Activated T-cell treated with anti-CD3 and anti-CD28 coated beads, Interleukin-2, amount 50 U/mL, for 4 hours (primary cell): ENCODE results near the gene PPFIA4. TPM values are rescaled to one million over a fixed set of nuclear protein-coding genes. Genes with fewer than 3 reads are reported as not detected.

Source experiments
- ATAC-seq, 2 donors: fragments of 200-7000 bp; cut with Tn5 transposase; one replicate each; pipeline ENCODE4 v1.10.0; 2021
- DNase-seq: peaks from one replicate; pipeline ENCODE4 v3.0.0-alpha.2; 2020
- H3K27me3 Mint-ChIP-seq: one replicate; pipeline ENCODE4 v1.8.0; 2021; ENCODE audit warnings: low read depth, mixed read lengths
- H3K36me3 Mint-ChIP-seq: one replicate; pipeline ENCODE4 v1.8.0; 2022; ENCODE audit warnings: mixed read lengths; ENCODE audit not compliant: insufficient read depth
- H3K4me1 Mint-ChIP-seq: one replicate; pipeline ENCODE4 v1.8.0; 2021; ENCODE audit warnings: low read depth, mixed read lengths
- H3K4me3 Mint-ChIP-seq: one replicate; pipeline ENCODE4 v1.8.0; 2021; ENCODE audit warnings: mild to moderate bottlenecking, moderate library complexity, mixed read lengths
- H3K9me3 Mint-ChIP-seq: one replicate; pipeline ENCODE4 v1.8.0; 2021; ENCODE audit warnings: mixed read lengths
- total RNA-seq, 3 donors: library from RNA; stranded (reverse); gene quantifications; one replicate each; pipeline ENCODE4 v1.2.1, GENCODE V29; 2021

PPFIA4 gene
- total RNA-seq, 3 donors from 2014 or later, result 0.37 to 1.2 (median 0.82) TPM

GRCh38 chr1:203097001-203097400 lies 70.7 kb downstream of the PPFIA4 start:
- DNase-seq (no peak), ATAC-seq (no peak)
- Mint-ChIP-seq H3K36me3 (no peaks in the 10 kb centered on the region), H3K4me1 (no peaks in the 10 kb centered on the region), H3K27me3 (peaks cover 27% of the 10 kb centered on the region), H3K4me3 (no peak overlapping the region), H3K9me3 (peaks cover 20% of the 10 kb centered on the region)

DNA sequence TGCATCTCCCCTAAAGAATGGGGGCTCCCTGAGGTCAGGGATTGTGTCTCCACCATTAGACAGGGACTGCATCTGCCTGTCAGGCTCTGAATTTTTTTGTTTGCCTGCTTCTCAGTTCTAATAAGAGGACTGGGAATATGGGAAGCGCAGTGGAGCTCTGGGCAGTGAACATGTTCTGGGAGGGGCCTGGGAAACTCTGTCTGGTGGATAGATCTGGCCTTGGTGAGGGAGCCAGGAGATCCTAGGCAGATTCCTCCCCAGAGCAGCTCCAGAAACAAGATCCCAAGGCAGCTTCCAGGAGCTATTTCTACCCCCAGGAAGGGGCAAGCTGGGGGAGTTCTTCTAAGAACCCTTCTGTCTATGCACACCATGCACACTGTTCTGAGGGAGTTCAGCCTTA lies 72.2 kb downstream of the PPFIA4 start:
- Mint-ChIP-seq H3K9me3 (peaks cover 20% of the 10 kb centered on the region), H3K27me3 (peaks cover 27% of the 10 kb centered on the region), H3K4me3 (no peak overlapping the region), H3K4me1 (no peaks in the 10 kb centered on the region), H3K36me3 (no peaks in the 10 kb centered on the region)
- no peak for ATAC-seq
- no peak for DNase-seq

DNA sequence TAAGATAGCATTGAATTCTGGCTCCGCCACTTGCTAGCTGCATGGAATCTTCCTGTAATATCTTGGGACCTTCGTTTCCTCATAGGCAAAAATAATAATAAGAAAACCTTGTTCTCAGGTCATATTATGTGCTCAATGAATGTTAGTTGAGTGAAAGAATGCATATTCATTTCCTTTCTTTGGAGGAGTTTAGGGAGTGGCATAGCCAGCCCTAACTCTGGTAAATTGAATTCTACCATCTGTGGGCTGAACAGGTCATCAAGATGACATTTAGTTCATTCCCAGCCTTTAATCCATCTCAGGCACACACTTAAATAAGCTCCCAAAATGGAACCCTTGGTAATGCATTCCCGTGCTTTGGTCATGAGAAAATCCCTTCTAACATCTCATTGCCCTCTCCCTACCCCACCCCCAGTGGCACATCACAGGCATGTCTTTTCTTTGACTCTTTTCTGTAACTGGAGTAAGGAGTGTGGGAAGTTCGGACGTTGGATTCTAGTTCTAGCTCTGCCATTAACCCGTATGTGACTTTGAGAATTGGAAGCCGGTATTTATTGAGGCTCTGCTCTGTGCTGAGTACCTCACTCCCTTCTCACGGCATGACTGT lies 72.7 kb downstream of the PPFIA4 start:
- H3K4me1 Mint-ChIP-seq, result no peaks in the 10 kb centered on the region
- peaks cover 20% of the 10 kb centered on the region for H3K9me3 Mint-ChIP-seq
- ATAC-seq (no peak), DNase-seq (no peak)
- peaks cover 25% of the 10 kb centered on the region for H3K27me3 Mint-ChIP-seq
- no peaks in the 10 kb centered on the region for H3K36me3 Mint-ChIP-seq
- H3K4me3 Mint-ChIP-seq, result no peak overlapping the region

DNA sequence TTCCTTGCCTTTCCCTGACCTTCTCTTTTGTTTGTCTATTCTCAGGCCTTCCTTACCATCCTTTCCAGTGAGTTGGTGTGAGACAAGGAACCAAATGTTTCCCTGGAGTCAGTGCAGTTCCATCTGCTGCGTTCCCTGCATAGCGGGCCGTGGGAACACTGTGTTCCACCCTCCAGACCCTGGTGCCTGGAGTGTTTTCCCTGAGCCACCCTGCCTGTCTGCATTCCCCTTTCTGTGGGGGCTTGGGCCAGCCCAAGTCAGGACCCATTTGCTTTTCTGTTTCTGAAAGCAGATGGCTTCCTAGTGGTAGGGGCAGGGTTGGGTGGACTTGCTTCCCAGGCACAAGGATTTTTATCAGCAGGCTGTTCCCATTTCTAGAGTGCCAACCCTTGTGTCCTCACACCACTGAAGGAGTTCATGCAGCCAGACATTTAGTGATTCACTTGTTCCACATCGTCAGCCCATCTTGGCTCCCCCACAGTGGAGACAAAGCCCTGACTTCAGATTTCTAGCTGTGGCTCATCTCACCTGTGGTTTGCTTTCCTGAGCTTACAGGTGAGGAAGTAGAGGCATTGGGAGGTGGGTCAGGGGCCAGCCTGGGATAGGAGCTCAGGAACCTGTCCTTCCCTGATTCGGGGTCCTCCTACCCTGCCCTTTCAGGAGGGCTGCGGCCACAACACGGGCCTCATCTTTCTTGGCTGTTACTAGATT lies 73.7 kb downstream of the PPFIA4 start:
- Mint-ChIP-seq H3K4me1 (no peaks in the 10 kb centered on the region), H3K36me3 (no peaks in the 10 kb centered on the region), H3K9me3 (peaks cover 12% of the 10 kb centered on the region), H3K4me3 (no peak overlapping the region), H3K27me3 (peaks cover 25% of the 10 kb centered on the region)
- no peak for DNase-seq
- no peak for ATAC-seq

DNA sequence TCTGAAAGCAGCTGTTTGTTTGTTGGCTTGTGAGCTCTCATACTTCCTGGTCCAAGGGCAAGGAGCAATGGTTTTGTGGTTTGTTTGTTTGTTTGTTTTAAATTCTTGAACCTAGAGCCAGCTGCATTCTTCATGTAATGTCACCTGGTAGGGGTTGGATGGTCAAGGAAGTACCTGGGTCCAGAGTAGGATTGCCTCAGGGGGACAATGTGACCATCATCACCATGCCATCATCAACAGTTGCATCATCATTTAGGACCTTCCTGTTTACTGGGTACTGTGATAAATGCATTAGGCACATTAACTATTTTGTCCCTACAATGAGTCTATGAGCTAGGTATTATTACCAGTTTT lies 74.2 kb downstream of the PPFIA4 start:
- H3K36me3 Mint-ChIP-seq, result no peaks in the 10 kb centered on the region
- no peak overlapping the region for H3K4me3 Mint-ChIP-seq
- peaks cover 12% of the 10 kb centered on the region for H3K9me3 Mint-ChIP-seq
- no peak for ATAC-seq
- DNase-seq, result no peak
- no peaks in the 10 kb centered on the region for H3K4me1 Mint-ChIP-seq
- peaks cover 25% of the 10 kb centered on the region for H3K27me3 Mint-ChIP-seq

DNA sequence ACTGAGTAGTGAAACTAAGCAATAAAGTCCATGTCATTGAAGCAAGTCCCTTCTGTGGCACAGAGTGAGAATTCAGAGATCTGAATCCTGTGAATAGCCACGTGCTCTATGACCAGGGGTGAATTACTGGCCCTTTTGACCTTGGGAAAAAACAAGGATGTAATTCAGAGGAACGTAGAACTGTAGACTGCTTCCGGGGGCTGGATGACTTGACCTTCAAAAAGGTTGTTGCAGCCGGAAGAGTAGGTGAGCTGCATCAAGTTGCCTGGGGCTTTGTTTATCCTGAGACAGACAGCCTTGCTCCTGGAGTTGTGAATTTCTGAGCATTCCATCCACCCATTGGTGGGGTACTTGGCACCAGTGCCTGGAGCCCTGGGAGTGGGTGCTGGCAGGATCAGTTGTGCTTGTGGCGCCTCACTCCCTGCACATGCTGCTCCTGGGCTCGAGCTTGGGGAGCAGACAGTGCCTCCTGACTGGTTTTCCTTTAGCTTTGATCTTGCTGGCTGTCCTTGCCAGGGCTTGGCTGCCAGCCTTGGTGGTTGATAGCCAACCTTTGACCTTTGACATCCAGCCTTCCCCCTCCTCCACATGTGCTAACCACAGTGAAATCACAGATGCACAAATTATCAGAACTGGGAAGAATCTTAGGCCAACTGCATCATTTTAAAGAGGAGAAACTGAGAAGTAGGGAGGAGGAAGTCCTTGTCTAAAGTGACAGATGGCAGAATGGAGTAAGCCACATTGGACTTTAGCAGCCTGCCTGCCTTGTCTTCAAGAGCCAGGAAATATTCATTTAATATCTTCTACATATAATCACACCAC lies 75.7 kb downstream of the PPFIA4 start:
- Mint-ChIP-seq H3K27me3 (peaks cover 27% of the 10 kb centered on the region), H3K4me1 (no peaks in the 10 kb centered on the region), H3K9me3 (peaks cover 8% of the 10 kb centered on the region), H3K4me3 (no peak overlapping the region), H3K36me3 (no peaks in the 10 kb centered on the region)
- ATAC-seq, result no peak
- no peak for DNase-seq

DNA sequence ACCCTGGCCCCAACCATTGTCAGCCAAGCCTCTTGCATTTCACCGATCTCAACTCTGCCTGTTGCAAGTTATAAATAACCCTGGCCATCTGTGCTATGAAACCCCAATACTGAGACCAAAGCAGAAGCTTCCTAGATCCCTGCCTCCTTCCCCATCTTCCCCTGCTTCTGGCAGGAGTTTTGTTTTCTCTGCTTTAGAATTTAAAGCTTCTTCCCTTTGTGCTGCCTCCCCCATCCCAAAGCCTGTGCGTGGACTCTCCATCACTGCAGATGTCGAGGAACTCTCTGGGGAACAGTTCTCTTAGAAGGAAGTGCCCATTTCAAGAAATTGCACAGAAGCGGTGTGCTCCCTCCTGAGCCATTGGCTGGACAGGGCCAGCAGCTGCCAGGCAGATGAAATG lies 76.9 kb downstream of the PPFIA4 start:
- no peaks in the 10 kb centered on the region for H3K36me3 Mint-ChIP-seq
- H3K9me3 Mint-ChIP-seq, result peaks cover 8% of the 10 kb centered on the region
- H3K4me3 Mint-ChIP-seq, result no peak overlapping the region
- peaks cover 33% of the 10 kb centered on the region for H3K27me3 Mint-ChIP-seq
- DNase-seq, result no peak
- H3K4me1 Mint-ChIP-seq, result no peaks in the 10 kb centered on the region
- ATAC-seq, result no peak

- peaks cover 8% of the 10 kb centered on the region for H3K9me3 Mint-ChIP-seq
- H3K27me3 Mint-ChIP-seq, result peaks cover 40% of the 10 kb centered on the region
- ATAC-seq, result no peak
These were observed 77.7 kb downstream of the PPFIA4 start for GRCh38 chr1:203103829-203104495.

GRCh38 chr1:203104789-203105390 lies 78.6 kb downstream of the PPFIA4 start:
- no peak overlapping the region for H3K4me3 Mint-ChIP-seq
- no peaks in the 10 kb centered on the region for H3K36me3 Mint-ChIP-seq
- DNase-seq (no peak), ATAC-seq (no peak)
- no peaks in the 10 kb centered on the region for H3K4me1 Mint-ChIP-seq
- peaks cover 44% of the 10 kb centered on the region for H3K27me3 Mint-ChIP-seq
- H3K9me3 Mint-ChIP-seq, result peaks cover 8% of the 10 kb centered on the region

More at GRCh38 chr1:203103829-203104495, 77.7 kb downstream of the PPFIA4 start:
- no peak for DNase-seq
- Mint-ChIP-seq H3K36me3 (no peaks in the 10 kb centered on the region), H3K4me1 (no peaks in the 10 kb centered on the region), H3K4me3 (no peak overlapping the region)

GRCh38 chr1:203112475-203112874 lies 86.2 kb downstream of the PPFIA4 start:
- peaks cover 36% of the 10 kb centered on the region for H3K27me3 Mint-ChIP-seq
- no peaks in the 10 kb centered on the region for H3K9me3 Mint-ChIP-seq
- no peak for ATAC-seq
- no peak for DNase-seq
- H3K36me3 Mint-ChIP-seq, result no peaks in the 10 kb centered on the region
- no peak overlapping the region for H3K4me3 Mint-ChIP-seq
- H3K4me1 Mint-ChIP-seq, result no peaks in the 10 kb centered on the region

DNA sequence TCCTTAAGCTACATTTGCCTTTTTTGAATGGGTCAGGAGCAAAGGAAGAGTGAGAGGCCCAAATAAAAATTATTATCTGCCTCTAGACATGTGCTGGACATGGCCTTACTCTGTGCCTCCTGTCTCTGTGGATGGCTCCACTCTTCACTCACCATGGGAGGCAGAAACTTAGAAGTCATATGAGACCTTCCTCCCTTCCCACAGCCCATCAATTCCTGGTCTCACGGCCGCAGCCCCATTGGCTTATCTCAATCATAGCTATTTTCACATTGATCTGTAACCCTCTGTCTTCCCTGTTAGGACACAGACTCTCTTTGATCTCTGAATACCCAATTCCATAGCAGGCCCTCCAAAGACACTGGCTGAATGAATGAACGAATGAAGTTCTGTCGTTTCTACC lies 87.0 kb downstream of the PPFIA4 start:
- no peak for DNase-seq
- H3K4me3 Mint-ChIP-seq, result no peak overlapping the region
- H3K27me3 Mint-ChIP-seq, result peaks cover 37% of the 10 kb centered on the region
- ATAC-seq, result no peak
- H3K9me3 Mint-ChIP-seq, result no peaks in the 10 kb centered on the region
- H3K36me3 Mint-ChIP-seq, result no peaks in the 10 kb centered on the region
- no peaks in the 10 kb centered on the region for H3K4me1 Mint-ChIP-seq

DNA sequence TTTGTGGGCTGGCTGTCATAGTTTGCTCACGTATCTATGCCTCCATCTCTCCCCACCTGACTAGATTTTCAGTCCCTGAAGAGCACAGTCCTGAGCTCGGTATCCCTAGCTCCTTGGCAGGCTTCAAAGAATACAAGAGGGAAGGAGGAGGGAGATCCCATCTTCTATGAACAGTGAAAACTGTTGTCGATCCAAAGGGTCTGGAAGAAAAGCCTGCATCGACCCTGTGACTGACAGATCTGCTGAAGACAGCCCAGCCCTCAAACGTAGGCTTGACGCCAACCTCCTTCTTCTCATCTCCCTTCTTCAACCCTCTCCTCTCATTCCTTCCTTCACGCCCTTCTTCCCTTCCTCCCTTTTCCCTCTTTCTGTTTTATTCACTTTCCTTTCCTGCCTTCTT lies 87.9 kb downstream of the PPFIA4 start:
- DNase-seq (no peak), ATAC-seq (no peak)
- Mint-ChIP-seq H3K4me1 (no peaks in the 10 kb centered on the region), H3K27me3 (peaks cover 31% of the 10 kb centered on the region), H3K9me3 (no peaks in the 10 kb centered on the region), H3K36me3 (no peaks in the 10 kb centered on the region), H3K4me3 (no peak overlapping the region)

- Mint-ChIP-seq H3K9me3 (no peaks in the 10 kb centered on the region), H3K4me1 (no peaks in the 10 kb centered on the region), H3K4me3 (no peak overlapping the region), H3K36me3 (no peaks in the 10 kb centered on the region), H3K27me3 (peaks cover 40% of the 10 kb centered on the region)
- ATAC-seq (no peak), DNase-seq (no peak)
These were observed 90.0 kb downstream of the PPFIA4 start for GRCh38 chr1:203116091-203116820.
